AG04449 (cell line): ENCODE results near the gene PDCD10.
A peak's percentile ranks its signal among the peaks of the same experiment; 100 is the strongest.

ENCODE experiments used
- CTCF ChIA-PET: fragments of 350-600 bp; formaldehyde crosslinking; extraction: SDS; loops from one replicate; lab custom pipeline; 2021; ENCODE audit warnings: antibody characterized with exemption; lab: Yijun Ruan, JAX
- POLR2A ChIA-PET: fragments of 400-600, 350-600 bp; formaldehyde crosslinking; extraction: SDS; loops from one replicate; lab custom pipeline; 2020; ENCODE audit warnings: antibody characterized with exemption, inconsistent platforms; lab: Yijun Ruan, JAX
- DNase-seq: peaks from one replicate; pipeline ENCODE4 v3.0.0-alpha.2; 2010; ENCODE audit warnings: low read depth, low spot score
- H3K4me3 ChIP-seq: 2 replicates; pipeline ENCODE4 v1.5.1; 2011; ENCODE audit warnings: low read depth, mild to moderate bottlenecking, control low read depth, low read length
- CTCF ChIP-seq: IDR thresholded peaks from one replicate; pipeline ENCODE4 v1.5.1; 2011; ENCODE audit warnings: mild to moderate bottlenecking, moderate library complexity, low read length, control low read depth, inconsistent platforms; ENCODE audit not compliant: insufficient read depth; ENCODE audit errors: missing control alignments

Gene PDCD10

GRCh38 chr3:167734498-167735232 lies at the start of gene PDCD10:
Gene PDCD10, minus strand, starts transcription at chr3:167734892. Its CDS starts 14,735 bp downstream, at chr3:167720157.
- H3K4me3 ChIP-seq, result peak within 1 kb of the TSS; percentile 98
- peak; percentile 87 for DNase-seq
- POLR2A ChIA-PET, result no interaction called here
- TF ChIP-seq CTCF, result no peak
- CTCF ChIA-PET, result no interaction called here

DNA sequence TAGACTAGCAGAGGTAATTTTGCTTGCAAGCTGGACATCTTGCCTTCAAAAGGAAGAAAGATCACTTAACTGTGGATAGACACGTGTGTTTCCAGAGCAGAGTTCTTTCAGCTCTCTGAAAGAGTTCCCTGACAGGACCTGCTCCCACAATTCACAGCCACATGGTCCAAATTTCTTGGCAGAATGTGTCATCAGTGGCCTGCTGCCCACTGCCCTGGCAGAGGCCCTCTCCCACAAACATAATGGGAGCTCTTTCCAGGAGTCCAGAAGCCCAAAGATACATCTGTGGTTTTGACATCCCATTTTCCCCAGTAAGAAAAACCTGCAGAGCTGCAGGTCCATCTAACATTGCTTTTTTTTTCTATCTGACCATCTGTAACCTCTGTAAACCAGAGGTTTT lies 49.1 kb upstream of the PDCD10 start:
- POLR2A ChIA-PET, result no interaction called here
- CTCF ChIA-PET, result no interaction called here
- no peak for DNase-seq
- H3K4me3 ChIP-seq, result no peak overlapping the region
- TF ChIP-seq CTCF, result no peak

- POLR2A ChIA-PET, result no interaction called here
- H3K4me3 ChIP-seq, result no peak overlapping the region
- TF ChIP-seq CTCF, result no peak
- no peak for DNase-seq
- CTCF ChIA-PET, result no interaction called here
Observed at GRCh38 chr3:167780214-167780883, 45.7 kb upstream of the PDCD10 start.

- ChIA-PET POLR2A (no interaction called here), CTCF (no interaction called here)
- DNase-seq, result no peak
- TF ChIP-seq CTCF, result no peak
- H3K4me3 ChIP-seq, result no peak overlapping the region
Observed at GRCh38 chr3:167777356-167777755, 42.7 kb upstream of the PDCD10 start.

- CTCF ChIA-PET, result no interaction called here
- POLR2A ChIA-PET, result no interaction called here
- DNase-seq, result no peak
- TF ChIP-seq CTCF, result no peak
- no peak overlapping the region for H3K4me3 ChIP-seq
Observed at GRCh38 chr3:167776066-167776685, 41.5 kb upstream of the PDCD10 start.

GRCh38 chr3:167773584-167773983 lies 38.9 kb upstream of the PDCD10 start:
- no peak overlapping the region for H3K4me3 ChIP-seq
- DNase-seq, result no peak
- ChIA-PET CTCF (no interaction called here), POLR2A (no interaction called here)
- no peak for TF ChIP-seq CTCF
